HL-60 (cell line): ENCODE measurements around the gene PARD6B.

Experiments used
- CTCF ChIP-seq: IDR thresholded peaks from one replicate; pipeline ENCODE4 v1.5.1; 2011; ENCODE audit warnings: low read length, control low read depth, inconsistent platforms; ENCODE audit not compliant: insufficient read depth
- GABPA ChIP-seq: IDR thresholded peaks from 2 replicates; pipeline ENCODE4 v1.6.1; 2012; ENCODE audit warnings: low read depth
- POLR2AphosphoS5 ChIP-seq: IDR thresholded peaks from 2 replicates; pipeline ENCODE4 v1.6.1; 2012; ENCODE audit warnings: low read depth
- SPI1 ChIP-seq: IDR thresholded peaks from 2 replicates; pipeline ENCODE4 v1.6.1; 2012; ENCODE audit warnings: low read depth, mild to moderate bottlenecking, borderline replicate concordance

DNA sequence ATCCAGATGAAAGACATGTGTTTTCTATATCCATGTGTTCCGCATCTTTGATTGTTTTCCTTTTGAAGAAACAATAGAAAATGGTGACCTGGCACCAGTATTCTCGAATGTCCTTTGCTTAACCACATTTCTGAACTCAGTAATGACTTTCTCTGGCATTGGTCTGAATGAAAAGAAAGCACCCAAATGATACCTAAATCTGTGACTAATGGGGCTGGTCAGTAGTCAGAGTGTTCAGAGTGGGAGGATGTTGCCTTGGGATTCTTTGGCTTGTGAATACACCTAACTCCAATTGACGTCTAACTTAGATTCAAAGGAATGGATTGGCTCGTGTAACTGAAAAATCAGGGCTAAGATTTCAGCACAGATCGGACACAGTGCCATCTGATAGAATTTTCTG, 27.1 kb downstream of the PARD6B start:
- TF ChIP-seq CTCF (no peak), POLR2AphosphoS5 (no peak), GABPA (no peak), SPI1 (no peak)
